ENCODE measurements around the gene BRCA1.

GRCh38 chr17:43155666-43156065 lies 30.5 kb upstream of the BRCA1 start:
- TF ChIP-seq ZNF274 (IDR thresholded peaks at IDR 0.05; ENCODE audit: low read depth, low read length) (no peak), YY1 (IDR thresholded peaks at IDR 0.05; ENCODE audit: insufficient read depth, insufficient read length) (no peak), SUZ12 (IDR thresholded peaks at IDR 0.05; ENCODE audit: extremely low read depth, insufficient read depth, insufficient read length) (no peak)
